Astrocyte of the cerebellum (primary cell): ENCODE measurements around the gene TAB2.

Experiments used
- DNase-seq: peaks from one replicate; pipeline ENCODE4 v3.0.0-alpha.2; 2011; ENCODE audit warnings: low read depth
- H3K4me3 ChIP-seq: 2 replicates; pipeline ENCODE4 v1.5.1; 2011; ENCODE audit warnings: mild to moderate bottlenecking, low read depth, low read length, moderate library complexity
- CTCF ChIP-seq: IDR thresholded peaks from 2 replicates; pipeline ENCODE4 v1.5.1; 2012; ENCODE audit warnings: low read length, low read depth, moderate library complexity, mild to moderate bottlenecking; ENCODE audit errors: missing control alignments
- in situ Hi-C: cut with HindIII; loops from 2 replicates; pipeline ENCODE4 v1.10.0; 2017; ENCODE audit warnings: low sequenced_read_pairs

The TAB2 gene

GRCh38 chr6:149384464-149384863 is 67.0 kb downstream of the TAB2 start:
- TF ChIP-seq CTCF: no peak
- in situ Hi-C loops: no loop called here
- DNase-seq: no peak
- H3K4me3 ChIP-seq: no peak overlapping the region

- no peak for DNase-seq
- no peak for TF ChIP-seq CTCF
- in situ Hi-C loops: no loop called here
- no peak overlapping the region for H3K4me3 ChIP-seq
Measured at GRCh38 chr6:149385998-149386646, 68.6 kb downstream of the TAB2 start.

GRCh38 chr6:149387779-149388512 is 70.4 kb downstream of the TAB2 start:
- TF ChIP-seq CTCF: no peak
- H3K4me3 ChIP-seq: no peak overlapping the region
- in situ Hi-C loops: no loop called here
- DNase-seq: no peak

- no peak for DNase-seq
- no peak overlapping the region for H3K4me3 ChIP-seq
- in situ Hi-C loops: no loop called here
- TF ChIP-seq CTCF: no peak
Measured at GRCh38 chr6:149389509-149390297, 72.2 kb downstream of the TAB2 start.

- no peak overlapping the region for H3K4me3 ChIP-seq
- TF ChIP-seq CTCF: no peak
- no peak for DNase-seq
- in situ Hi-C loops: no loop called here
Measured at GRCh38 chr6:149392093-149392492, 74.6 kb downstream of the TAB2 start.

GRCh38 chr6:149392535-149392934 is 75.0 kb downstream of the TAB2 start:
- in situ Hi-C loops: no loop called here
- no peak overlapping the region for H3K4me3 ChIP-seq
- DNase-seq: no peak
- TF ChIP-seq CTCF: no peak
